Chondrocyte (in vitro differentiated cells): ENCODE data around the gene NAV2. TPM values are rescaled to one million over a fixed set of nuclear protein-coding genes. Genes with fewer than 3 reads are reported as not detected.
A peak's percentile ranks its signal among the peaks of the same experiment; 100 is the strongest.

Source experiments
- DNase-seq: peaks from one replicate; pipeline ENCODE4 v3.0.0; 2021; ENCODE audit warnings: mixed read lengths, low spot score
- H3K27ac Mint-ChIP-seq: one replicate; pipeline ENCODE4 v1.8.0; 2021; ENCODE audit warnings: mild to moderate bottlenecking, moderate library complexity, mixed read lengths; ENCODE audit not compliant: unreplicated experiment
- H3K27me3 Mint-ChIP-seq: 2 replicates; pipeline ENCODE4 v1.8.0; 2021; ENCODE audit warnings: low read depth, mixed read lengths
- H3K36me3 Mint-ChIP-seq: 2 replicates; pipeline ENCODE4 v1.8.0; 2021; ENCODE audit warnings: low read depth, mixed read lengths
- H3K4me1 Mint-ChIP-seq: 2 replicates; pipeline ENCODE4 v1.8.0; 2021; ENCODE audit warnings: low read depth, mild to moderate bottlenecking, mixed read lengths
- H3K4me3 Mint-ChIP-seq: one replicate; pipeline ENCODE4 v1.8.0; 2021; ENCODE audit warnings: mild to moderate bottlenecking, moderate library complexity, mixed read lengths; ENCODE audit not compliant: unreplicated experiment
- H3K9me3 Mint-ChIP-seq: 2 replicates; pipeline ENCODE4 v1.8.0; 2021; ENCODE audit warnings: low read depth, mixed read lengths
- total RNA-seq: library from RNA; stranded (reverse); gene quantifications from 3 replicates; pipeline ENCODE4 v1.2.1, GENCODE V29; 2021
- TF ChIP-seq, protein P1 (sequence below): fragments of 200-600 bp; sonication (generic); IDR thresholded peaks from 2 replicates; pipeline ENCODE4 v1.5.0; 2021; ENCODE audit warnings: antibody characterized with exemption, mild to moderate bottlenecking, moderate library complexity

Gene NAV2
- total RNA-seq, 1 donor from 2014 or later: 87.0 TPM

DNA sequence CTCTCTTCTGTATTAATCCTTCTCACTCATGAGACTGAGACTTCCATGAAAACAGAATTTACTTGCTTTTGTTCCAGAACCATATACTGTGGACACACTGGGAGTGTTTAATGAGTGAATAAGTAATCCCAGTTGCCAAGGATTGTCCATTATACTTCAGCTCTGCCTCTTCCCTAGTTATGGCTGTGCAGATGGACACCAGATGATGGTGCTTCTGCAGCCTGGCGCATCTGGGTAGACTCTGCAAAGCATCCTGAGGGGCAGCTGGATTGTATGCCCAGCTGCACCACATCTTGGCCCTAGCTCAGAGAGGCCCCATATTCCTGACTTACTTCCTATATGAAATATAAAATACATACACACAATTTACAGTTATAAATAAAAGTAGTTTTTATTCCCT lies 404.2 kb downstream of the NAV2 start:
- no peaks in the 10 kb centered on the region for H3K9me3 Mint-ChIP-seq
- H3K4me3 Mint-ChIP-seq: no peak overlapping the region
- TF ChIP-seq, protein P1, sequence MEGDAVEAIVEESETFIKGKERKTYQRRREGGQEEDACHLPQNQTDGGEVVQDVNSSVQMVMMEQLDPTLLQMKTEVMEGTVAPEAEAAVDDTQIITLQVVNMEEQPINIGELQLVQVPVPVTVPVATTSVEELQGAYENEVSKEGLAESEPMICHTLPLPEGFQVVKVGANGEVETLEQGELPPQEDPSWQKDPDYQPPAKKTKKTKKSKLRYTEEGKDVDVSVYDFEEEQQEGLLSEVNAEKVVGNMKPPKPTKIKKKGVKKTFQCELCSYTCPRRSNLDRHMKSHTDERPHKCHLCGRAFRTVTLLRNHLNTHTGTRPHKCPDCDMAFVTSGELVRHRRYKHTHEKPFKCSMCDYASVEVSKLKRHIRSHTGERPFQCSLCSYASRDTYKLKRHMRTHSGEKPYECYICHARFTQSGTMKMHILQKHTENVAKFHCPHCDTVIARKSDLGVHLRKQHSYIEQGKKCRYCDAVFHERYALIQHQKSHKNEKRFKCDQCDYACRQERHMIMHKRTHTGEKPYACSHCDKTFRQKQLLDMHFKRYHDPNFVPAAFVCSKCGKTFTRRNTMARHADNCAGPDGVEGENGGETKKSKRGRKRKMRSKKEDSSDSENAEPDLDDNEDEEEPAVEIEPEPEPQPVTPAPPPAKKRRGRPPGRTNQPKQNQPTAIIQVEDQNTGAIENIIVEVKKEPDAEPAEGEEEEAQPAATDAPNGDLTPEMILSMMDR: no peak
- peaks cover 52% of the 10 kb centered on the region for H3K36me3 Mint-ChIP-seq
- H3K4me1 Mint-ChIP-seq: peaks cover 84% of the 10 kb centered on the region
- H3K27ac Mint-ChIP-seq: peak overlapping the region; percentile 43
- no peak for DNase-seq
- H3K27me3 Mint-ChIP-seq: no peaks in the 10 kb centered on the region

DNA sequence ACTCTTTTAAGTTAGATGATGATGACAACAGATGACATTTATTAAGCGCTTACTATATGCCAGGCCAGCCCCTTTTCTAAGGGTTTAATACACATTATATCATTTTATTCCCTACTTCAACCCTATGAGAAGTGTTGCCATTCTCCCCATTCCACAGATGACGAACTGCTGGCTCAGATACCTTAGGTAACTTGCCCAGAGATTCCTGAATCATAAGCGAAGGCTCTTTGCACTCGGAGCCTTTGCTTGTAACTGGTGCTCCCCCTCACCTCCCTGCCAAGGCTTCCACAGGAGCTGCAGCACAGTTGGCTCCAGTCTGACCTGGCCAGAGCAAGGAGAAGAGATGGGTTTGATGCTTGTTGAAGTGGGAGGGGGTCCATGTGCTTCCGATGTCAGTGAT lies 404.7 kb downstream of the NAV2 start:
- DNase-seq: no peak
- H3K36me3 Mint-ChIP-seq: peaks cover 52% of the 10 kb centered on the region

DNA sequence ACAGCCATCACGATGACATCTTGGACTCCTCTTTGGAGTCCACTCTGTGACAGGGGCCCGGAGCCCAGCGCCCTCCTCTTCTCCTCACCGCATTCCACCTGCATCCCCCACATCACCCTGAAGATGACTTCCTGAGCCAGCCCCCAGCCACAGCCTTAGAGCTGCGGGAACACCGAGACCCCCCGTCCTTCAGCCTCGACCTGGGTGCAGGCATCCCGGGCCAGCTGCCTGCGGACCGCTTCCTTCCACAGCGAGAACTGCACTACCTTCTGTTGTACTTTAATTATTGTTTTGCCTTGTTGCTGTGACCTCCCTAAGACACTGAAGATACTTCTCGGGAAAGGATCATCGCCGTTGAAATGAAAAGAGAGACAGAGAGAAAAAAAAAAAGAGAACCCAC lies 405.6 kb downstream of the NAV2 start:
- Mint-ChIP-seq H3K36me3 (peaks cover 50% of the 10 kb centered on the region), H3K9me3 (no peaks in the 10 kb centered on the region), H3K4me1 (peaks cover 77% of the 10 kb centered on the region), H3K4me3 (no peak overlapping the region), H3K27ac (peak overlapping the region; percentile 47), H3K27me3 (no peaks in the 10 kb centered on the region)
- DNase-seq: no peak
- TF ChIP-seq, protein P1: no peak

More for the DNA sequence above, 404.7 kb downstream of the NAV2 start:
- Mint-ChIP-seq H3K9me3 (no peaks in the 10 kb centered on the region), H3K4me1 (peaks cover 84% of the 10 kb centered on the region), H3K27ac (no peak overlapping the region), H3K27me3 (no peaks in the 10 kb centered on the region), H3K4me3 (no peak overlapping the region)
- TF ChIP-seq, protein P1: no peak

DNA sequence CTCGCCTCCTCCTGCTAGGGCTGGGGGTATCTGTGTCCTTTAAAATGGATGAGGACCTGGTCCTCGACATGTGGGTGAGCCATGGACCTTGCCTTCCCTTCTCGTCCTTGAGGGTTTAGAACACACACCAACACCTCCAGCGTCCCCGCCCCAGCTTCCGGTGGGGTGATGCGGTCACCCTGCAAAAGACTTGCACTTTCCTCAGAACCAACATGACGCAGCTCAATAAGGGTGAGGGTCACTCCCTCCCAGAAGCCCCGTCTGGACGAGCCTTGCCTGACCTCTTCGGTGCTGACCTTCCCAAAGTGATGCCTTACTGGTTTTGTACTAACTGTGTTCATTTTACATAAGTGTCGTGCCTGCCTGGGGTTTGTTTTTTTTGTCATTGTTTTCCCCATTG lies 406.7 kb downstream of the NAV2 start:
- Mint-ChIP-seq H3K27ac (peak overlapping the region; percentile 76), H3K4me1 (peaks cover 73% of the 10 kb centered on the region), H3K9me3 (no peaks in the 10 kb centered on the region), H3K36me3 (peaks cover 49% of the 10 kb centered on the region), H3K27me3 (no peaks in the 10 kb centered on the region), H3K4me3 (no peak overlapping the region)
- TF ChIP-seq, protein P1: no peak
- DNase-seq: no peak

DNA sequence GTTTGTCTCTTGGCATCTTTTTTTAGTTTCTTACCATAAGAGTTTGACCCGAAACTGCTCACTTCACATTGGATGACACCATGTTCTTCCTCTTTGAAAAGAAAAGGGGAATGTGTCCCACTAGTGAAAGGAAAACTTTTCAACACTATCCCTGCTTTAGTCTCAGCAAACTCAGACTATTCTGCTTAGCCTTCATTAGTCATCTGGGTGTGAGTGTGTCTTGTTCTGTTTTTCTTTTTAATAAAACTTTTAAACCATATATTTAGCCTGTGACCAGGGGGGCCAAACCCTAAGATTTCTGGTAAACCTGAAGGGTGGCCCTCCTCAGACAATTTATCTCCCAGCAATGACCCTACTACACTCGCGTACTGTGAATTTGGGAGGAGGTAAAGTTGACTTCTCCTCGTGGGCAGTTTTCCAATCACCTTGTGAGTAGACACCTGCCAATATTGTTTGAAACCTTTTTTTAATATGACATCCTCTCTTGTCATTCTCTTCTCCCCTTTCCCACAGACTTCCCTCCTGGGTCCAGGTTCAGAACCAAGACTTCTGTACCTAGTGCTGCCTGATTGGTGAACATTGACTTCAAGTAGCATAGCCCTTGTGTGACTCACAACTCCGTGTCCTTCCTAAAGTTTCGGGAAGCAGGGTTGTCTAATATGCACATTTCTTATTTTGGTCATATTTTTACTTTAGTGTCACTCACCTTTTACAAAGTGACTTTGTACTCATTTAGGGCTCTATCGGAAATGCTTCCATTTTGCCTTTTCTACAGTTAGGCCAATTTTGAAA lies 407.7 kb downstream of the NAV2 start:
- H3K4me3 Mint-ChIP-seq: no peak overlapping the region
- TF ChIP-seq, protein P1: no peak
- peaks cover 64% of the 10 kb centered on the region for H3K4me1 Mint-ChIP-seq

More for the DNA sequence above, 407.7 kb downstream of the NAV2 start:
- Mint-ChIP-seq H3K9me3 (no peaks in the 10 kb centered on the region), H3K27me3 (no peaks in the 10 kb centered on the region), H3K36me3 (peaks cover 43% of the 10 kb centered on the region), H3K27ac (peak overlapping the region; percentile 64)
- no peak for DNase-seq
